IMR-90 (cell line): ENCODE results near the gene SMYD5.
A peak's percentile ranks its signal among the peaks of the same experiment; 100 is the strongest.

Experiments
- CTCF ChIP-seq: conservative IDR thresholded peaks from 2 replicates; pipeline ENCODE4 v1.5.1; 2012; ENCODE audit warnings: mild to moderate bottlenecking, low read depth, low read length, improper control_type of control experiment
- FOS ChIP-seq: fragments of 150-350 bp; IDR thresholded peaks from 2 replicates; pipeline ENCODE4 v1.6.1; 2016; ENCODE audit warnings: low read depth, low read length
- POLR2A ChIP-seq: IDR thresholded peaks from 2 replicates; pipeline ENCODE4 v1.6.1; 2012; ENCODE audit warnings: mild to moderate bottlenecking, low read depth, low read length
- USF2 ChIP-seq: fragments of 150-350 bp; IDR thresholded peaks from 2 replicates; pipeline ENCODE4 v1.6.1; 2017; ENCODE audit warnings: mild to moderate bottlenecking, antibody characterized with exemption, low read length, low read depth

- no peak for TF ChIP-seq FOS
- TF ChIP-seq CTCF, result peak; percentile 83
- 0 out of 2 replicates have a peak, but pooled peaks have one; percentile 5 for TF ChIP-seq USF2
- no peak for TF ChIP-seq POLR2A
Measured at GRCh38 chr2:73212448-73213176, 1.4 kb upstream of the SMYD5 start.
